Measurements from ENCODE around the gene C22orf15. TPM values are rescaled to one million over a fixed set of nuclear protein-coding genes. Genes with fewer than 3 reads are reported as not detected.

Gene C22orf15, protein sequence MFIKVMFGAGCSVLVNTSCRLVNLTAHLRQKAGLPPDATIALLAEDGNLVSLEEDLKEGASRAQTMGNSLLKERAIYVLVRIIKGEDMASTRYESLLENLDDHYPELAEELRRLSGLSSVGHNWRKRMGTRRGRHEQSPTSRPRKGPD
- 0.43 and 1.9 TPM in 2 replicates for total RNA-seq

GRCh38 chr22:23762842-23763578 lies at the start of gene C22orf15:
Gene C22orf15, plus strand, starts transcription at chr22:23762990. Its CDS starts 317 bp downstream, at chr22:23763307.

DNA sequence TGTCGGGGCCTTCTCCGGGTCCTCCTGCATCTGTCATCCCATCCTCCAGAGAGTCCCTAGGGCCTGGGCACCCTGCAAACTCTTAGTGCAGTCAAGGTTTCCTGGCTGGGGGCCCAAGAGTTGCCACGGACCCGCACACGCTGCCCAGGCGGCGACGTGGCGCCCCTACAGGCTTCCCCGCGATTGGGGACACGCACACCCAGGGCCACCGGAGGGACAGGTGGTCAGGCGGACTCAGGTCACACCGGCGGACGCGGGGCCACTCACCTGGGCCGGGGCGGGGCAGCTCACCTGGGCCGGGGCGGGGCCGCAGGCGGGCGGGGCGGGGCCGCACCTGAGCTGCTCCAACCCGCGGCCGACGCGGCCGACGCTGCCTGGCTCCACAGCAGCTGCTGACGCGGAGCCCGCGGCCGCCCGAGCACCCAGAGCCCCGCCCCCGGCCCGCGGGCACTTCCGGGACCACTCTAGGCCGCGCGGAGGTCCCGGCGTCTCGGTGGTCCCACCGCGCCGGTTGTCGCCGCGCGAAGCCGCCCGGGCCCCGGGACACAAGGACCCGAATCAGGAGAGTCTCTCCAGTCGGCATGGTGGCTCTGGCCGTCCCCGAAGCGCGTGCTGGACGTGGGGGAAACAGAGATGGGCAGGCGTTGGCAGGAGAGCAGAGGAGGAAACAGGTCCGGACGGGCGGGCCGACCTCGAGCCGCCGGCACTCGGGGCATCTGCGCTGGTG lies 11.9 kb upstream of the C22orf15 start, which contains the start of gene ZNF70:
TSS of gene ZNF70 (minus strand) at position 399 of the 727 bp plus-strand sequence. CDS start 5,972 bp downstream, outside the sequence.

DNA sequence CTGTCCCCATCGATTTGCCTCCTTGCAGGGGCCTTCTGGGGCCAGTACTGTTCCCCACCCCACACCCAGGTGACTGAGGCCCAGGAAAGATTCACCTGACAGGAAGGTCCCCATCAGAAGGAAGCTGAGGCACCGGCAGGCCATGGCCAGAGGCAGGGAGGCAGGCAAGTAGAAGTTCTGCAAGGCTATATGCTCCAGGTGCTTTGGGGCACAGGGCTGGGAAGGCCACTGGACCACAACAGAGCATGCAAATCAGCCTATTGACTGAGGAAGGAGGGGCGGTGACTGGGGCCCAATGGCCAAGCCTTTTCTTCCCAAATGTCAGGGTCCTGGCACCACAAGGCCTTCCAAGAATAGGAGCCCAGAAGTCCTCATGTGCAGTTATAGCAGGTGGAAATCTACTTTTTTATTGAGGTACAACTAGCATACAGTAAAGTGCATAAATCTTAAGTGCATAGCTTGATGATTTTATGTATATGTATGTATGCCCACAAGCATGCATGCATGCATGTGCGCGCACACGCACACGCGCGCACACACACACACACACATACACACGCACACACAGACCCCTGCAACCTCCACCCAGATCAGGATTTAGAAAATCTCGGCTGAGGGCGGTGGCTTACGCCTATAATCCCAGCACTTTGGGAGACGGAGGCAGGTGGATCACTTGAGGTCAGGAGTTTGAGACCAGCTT lies 8.4 kb upstream of the C22orf15 start, which contains the start of gene VPREB3:
TSS of gene VPREB3 (minus strand) at position 206 of the 700 bp plus-strand sequence. CDS start at position 144, 62 bp downstream.

GRCh38 chr22:23767673-23768548 lies 5.1 kb downstream of the C22orf15 start, which contains the start of gene CHCHD10:
Gene CHCHD10, minus strand, starts transcription at chr22:23767972. Its CDS starts 98 bp downstream, at chr22:23767874.

DNA sequence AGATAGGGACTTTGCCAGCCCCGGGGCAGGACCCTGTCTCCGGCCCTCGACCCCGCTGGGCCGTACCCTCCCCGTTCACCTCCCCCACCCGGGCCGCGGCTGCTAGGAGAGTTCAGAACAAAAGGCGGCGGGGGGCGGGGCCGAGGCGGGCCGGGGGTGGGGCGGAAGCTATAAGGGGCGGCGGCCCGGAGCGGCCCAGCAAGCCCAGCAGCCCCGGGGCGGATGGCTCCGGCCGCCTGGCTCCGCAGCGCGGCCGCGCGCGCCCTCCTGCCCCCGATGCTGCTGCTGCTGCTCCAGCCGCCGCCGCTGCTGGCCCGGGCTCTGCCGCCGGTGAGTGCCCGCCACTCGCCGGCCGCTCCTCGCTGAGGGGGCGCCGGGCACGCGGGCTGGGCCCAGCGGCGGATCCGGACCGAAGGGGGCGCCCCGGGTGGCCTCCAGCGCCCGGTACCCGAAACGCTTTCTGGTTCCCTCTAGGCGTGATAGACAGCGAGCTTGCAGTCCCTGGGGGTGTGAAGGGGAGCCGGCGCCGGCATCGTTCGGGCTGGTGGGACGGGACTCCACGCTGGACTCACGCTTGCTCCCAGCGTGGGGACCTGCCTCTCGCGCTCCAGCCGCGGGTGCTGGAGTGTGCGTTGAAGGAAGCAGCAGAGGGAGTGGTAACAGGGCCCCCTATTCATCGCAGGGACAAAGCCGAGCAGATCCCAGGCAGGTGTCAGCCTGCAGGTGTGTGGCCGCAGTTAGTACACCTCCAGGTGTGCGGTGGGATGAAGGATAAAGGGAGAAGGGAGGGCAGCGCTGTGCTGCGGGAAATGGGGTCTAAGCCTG lies 10.1 kb downstream of the C22orf15 start, which contains the start of gene MMP11:
TSS of gene MMP11 (plus strand) at position 201 of the 825 bp plus-strand sequence. CDS start at position 223, 22 bp downstream.

GRCh38 chr22:23786752-23787599 lies 24.2 kb downstream of the C22orf15 start, which contains the start of gene SMARCB1:
Gene SMARCB1, plus strand, starts transcription at chr22:23786966. Its CDS starts 204 bp downstream, at chr22:23787170.

Other genes starting within 250 kb of the C22orf15 start
- not detected in 2 replicates for gene IGLL1, start 182.7 kb upstream of the C22orf15 start, total RNA-seq
- 0.17 TPM in 1 of 2 replicates, not detected in the other for gene DRICH1, start 130.7 kb upstream of the C22orf15 start, total RNA-seq
- gene RGL4, start 72.0 kb upstream of the C22orf15 start, total RNA-seq = under 0.01 TPM in 1 of 2 replicates, not detected in the other
- gene ZNF70, start 11.9 kb upstream of the C22orf15 start, total RNA-seq = 1.6 and 2.0 TPM in 2 replicates
- gene VPREB3, start 8.6 kb upstream of the C22orf15 start, total RNA-seq = not detected in 2 replicates
- gene CHCHD10, start 5.0 kb downstream of the C22orf15 start, total RNA-seq = 1.0 and 2.2 TPM in 2 replicates
- 5.0 and 12.5 TPM in 2 replicates for gene MMP11, start 9.9 kb downstream of the C22orf15 start, total RNA-seq
- gene SMARCB1, start 24.0 kb downstream of the C22orf15 start, total RNA-seq = 12.5 and 17.7 TPM in 2 replicates
- gene DERL3, start 76.0 kb downstream of the C22orf15 start, total RNA-seq = 0.16 and 0.43 TPM in 2 replicates
- gene SLC2A11, start 94.9 kb downstream of the C22orf15 start, total RNA-seq = 9.6 and 10.3 TPM in 2 replicates
- 253 and 433 TPM in 2 replicates for gene MIF, start 131.4 kb downstream of the C22orf15 start, total RNA-seq
- gene GSTT2B, start 198.2 kb downstream of the C22orf15 start, total RNA-seq = 1.4 and 3.2 TPM in 2 replicates
- 2.7 and 4.1 TPM in 2 replicates for gene DDTL, start 203.9 kb downstream of the C22orf15 start, total RNA-seq
- gene DDT, start 211.5 kb downstream of the C22orf15 start, total RNA-seq = 115 and 116 TPM in 2 replicates
- 0.34 TPM in 1 of 2 replicates, not detected in the other for gene GSTT2, start 217.1 kb downstream of the C22orf15 start, total RNA-seq
- gene GSTT4, start 242.5 kb downstream of the C22orf15 start, total RNA-seq = not detected in 2 replicates
- gene CABIN1, start 248.3 kb downstream of the C22orf15 start, total RNA-seq = 32.6 and 37.8 TPM in 2 replicates

Measured in bronchial smooth muscle cell (primary cell).